HCT116 (cell line): ENCODE data around the gene NET1. TPM values are rescaled to one million over a fixed set of nuclear protein-coding genes. Genes with fewer than 3 reads are reported as not detected.

Experiments used
- ATAC-seq: fragments of 200-7000 bp; cut with Tn5 transposase; 2 replicates; pipeline ENCODE4 v1.9.1; 2020; ENCODE audit warnings: mild to moderate bottlenecking, moderate library complexity
- BruUV-seq: library from RNA; stranded (reverse); fragments of 400-500 nt; replicated peaks from 2 replicates; lab custom pipeline; 2021; lab: Mats Ljungman, UMichigan
- CTCF ChIA-PET: fragments of 300-600 bp; sonication (Branson Sonifier 250); formaldehyde crosslinking; loops from one replicate; lab custom pipeline; 2021; ENCODE audit warnings: antibody characterized with exemption; lab: Charles Lee
- POLR2A ChIA-PET: fragments of 300-600, 350-600 bp; sonication (Branson Sonifier 250); formaldehyde crosslinking; loops from one replicate; lab custom pipeline; 2021; ENCODE audit warnings: antibody characterized with exemption; lab: Charles Lee
- RAD21 ChIA-PET, 2 experiments: fragments of 300-600 bp; sonication (Branson Sonifier 250); formaldehyde crosslinking; loops; one replicate each; lab custom pipeline; 2023; ENCODE audit warnings: low total read pairs in 2 of 2; ENCODE audit not compliant: uncharacterized antibody in 2 of 2, unreplicated experiment in 2 of 2, low non-redundant PET in 1 of 2; lab: Charles Lee
- DNase-seq: peaks from one replicate; pipeline ENCODE4 v3.0.0-alpha.2; 2010; ENCODE audit warnings: low read depth, low spot score
- H2AFZ ChIP-seq: fragments of 200-600 bp; shearing (Covaris generic), sonication (generic); 2 replicates; pipeline ENCODE4 v1.6.1; 2017; ENCODE audit warnings: low read depth, mixed run types, mixed read lengths, antibody characterized with exemption, low read length; ENCODE audit not compliant: poor library complexity, severe bottlenecking
- H3K27ac ChIP-seq: 2 replicates; pipeline ENCODE4 v1.5.1; 2012; ENCODE audit warnings: low read depth, low read length
- H3K27me3 ChIP-seq: fragments of 200-600 bp; sonication (generic); 2 replicates; pipeline ENCODE4 v1.6.1; 2016; ENCODE audit warnings: mixed run types, low read length, mixed read lengths; ENCODE audit not compliant: insufficient read depth
- H3K36me3 ChIP-seq, 2 experiments: fragments of 200-500 bp in 1 of 2; fragments of 200-600 bp in 1 of 2; sonication (Bioruptor generic) in 1 of 2; sonication (generic) in 1 of 2; 2 replicates each; pipeline versions ENCODE4 v1.5.1 to v1.6.1; 2014 to 2016; ENCODE audit warnings: low read length in 2 of 2, inconsistent platforms in 1 of 2, mixed read lengths in 1 of 2, mixed run types in 1 of 2; ENCODE audit not compliant: insufficient read depth in 2 of 2, control insufficient read depth in 1 of 2
- H3K4me1 ChIP-seq, 2 experiments: fragments of 200-600 bp in 1 of 2; sonication (generic) in 1 of 2; 2 replicates each; pipeline versions ENCODE4 v1.5.1 to v1.6.1; 2012 to 2017; ENCODE audit warnings: low read length in 2 of 2, inconsistent platforms in 1 of 2, mild to moderate bottlenecking in 1 of 2, mixed read lengths in 1 of 2, mixed run types in 1 of 2, moderate library complexity in 1 of 2; ENCODE audit not compliant: insufficient read depth in 2 of 2, control insufficient read depth in 1 of 2
- H3K4me2 ChIP-seq: fragments of 200-600 bp; sonication (generic); 2 replicates; pipeline ENCODE4 v1.6.1; 2017; ENCODE audit warnings: mixed run types, low read length, mixed read lengths
- H3K4me3 ChIP-seq, 2 experiments: fragments of 200-600 bp in 1 of 2; sonication (generic) in 1 of 2; replicated peaks in 1 of 2; 2 replicates each; pipeline ENCODE4 v1.5.1; 2011 to 2016; ENCODE audit warnings: low read length in 2 of 2, control low read depth in 1 of 2, low read depth in 1 of 2, mild to moderate bottlenecking in 1 of 2, mixed read lengths in 1 of 2, mixed run types in 1 of 2
- H3K79me2 ChIP-seq: fragments of 200-600 bp; sonication (generic); 2 replicates; pipeline ENCODE4 v1.6.1; 2017; ENCODE audit warnings: mild to moderate bottlenecking, mixed run types, low read length, moderate library complexity, mixed read lengths; ENCODE audit not compliant: insufficient read depth
- H3K9ac ChIP-seq: fragments of 200-600 bp; sonication (generic); 2 replicates; pipeline ENCODE4 v1.6.1; 2016; ENCODE audit warnings: low read length, mixed read lengths
- H3K9me2 ChIP-seq: fragments of 200-600 bp; sonication (generic), shearing (Covaris generic); 2 replicates; pipeline ENCODE4 v1.6.1; 2017; ENCODE audit warnings: mixed run types, mild to moderate bottlenecking, moderate library complexity; ENCODE audit not compliant: insufficient read depth
- H3K9me3 ChIP-seq, 2 experiments: fragments of 200-500 bp in 1 of 2; fragments of 200-600 bp in 1 of 2; sonication (Bioruptor generic) in 1 of 2; sonication (generic) in 1 of 2; 2 replicates each; pipeline ENCODE4 v1.6.1; 2014 to 2017; ENCODE audit warnings: low read length in 2 of 2, mixed read lengths in 2 of 2, inconsistent platforms in 1 of 2, low read depth in 1 of 2, mild to moderate bottlenecking in 1 of 2, mixed run types in 1 of 2, moderate library complexity in 1 of 2; ENCODE audit not compliant: control insufficient read depth in 1 of 2, insufficient read depth in 1 of 2
- H4K20me1 ChIP-seq: fragments of 200-600 bp; sonication (generic), shearing (Covaris generic); 2 replicates; pipeline ENCODE4 v1.6.1; 2017; ENCODE audit warnings: mixed run types, mild to moderate bottlenecking, moderate library complexity; ENCODE audit not compliant: insufficient read depth
- ATF3 ChIP-seq: IDR thresholded peaks from 2 replicates; pipeline ENCODE4 v1.6.1; 2012
- CBX3 ChIP-seq: IDR thresholded peaks from 2 replicates; pipeline ENCODE4 v1.6.1; 2012; ENCODE audit warnings: low read depth
- CEBPB ChIP-seq: IDR thresholded peaks from 2 replicates; pipeline ENCODE4 v1.6.1; 2012; ENCODE audit warnings: low read depth
- JUND ChIP-seq: IDR thresholded peaks from 2 replicates; pipeline ENCODE4 v1.6.1; 2012
- RAD21 ChIP-seq: IDR thresholded peaks from 2 replicates; pipeline ENCODE4 v1.6.1; 2012; ENCODE audit warnings: low read depth, mild to moderate bottlenecking
- SP1 ChIP-seq: IDR thresholded peaks from 2 replicates; pipeline ENCODE4 v1.6.1; 2012; ENCODE audit warnings: low read depth
- YY1 ChIP-seq: IDR thresholded peaks from 2 replicates; pipeline ENCODE4 v1.6.1; 2011; ENCODE audit warnings: low read length, low read depth, moderate library complexity, mild to moderate bottlenecking; ENCODE audit not compliant: insufficient replicate concordance; ENCODE audit errors: extremely low read depth
- ZBTB33 ChIP-seq: IDR thresholded peaks from 2 replicates; pipeline ENCODE4 v1.6.1; 2011; ENCODE audit warnings: mild to moderate bottlenecking, low read length, moderate library complexity; ENCODE audit not compliant: insufficient replicate concordance; ENCODE audit errors: extremely low read depth
- ZNF274 ChIP-seq: fragments of 200-500 bp; sonication (Bioruptor generic); IDR thresholded peaks from 2 replicates; pipeline ENCODE4 v1.6.1; 2014; ENCODE audit warnings: mild to moderate bottlenecking, low read depth, low read length, inconsistent platforms
- intact Hi-C: fragments of 100-400 bp; cut with micrococcal nuclease; formaldehyde crosslinking; loops from 2 replicates; pipeline ENCODE4 v1.10.0; 2022
- total RNA-seq: library from RNA; stranded (reverse); gene quantifications from one replicate; pipeline ENCODE4 v1.2.1, GENCODE V29; 2021; ENCODE audit not compliant: unreplicated experiment
- TF ChIP-seq, protein P1 (sequence below): IDR thresholded peaks from 2 replicates; pipeline ENCODE4 v1.6.1; 2012; ENCODE audit warnings: low read depth
- TF ChIP-seq, protein P2 (sequence below), 3 experiments: fragments of 200-600 bp in 1 of 3; sonication (generic) in 1 of 3; IDR thresholded peaks in 2 of 3; conservative IDR thresholded peaks in 1 of 3; 2 replicates each; pipeline ENCODE4 v1.5.1; 2012 to 2017; ENCODE audit warnings: low read depth in 2 of 3, low read length in 2 of 3, antibody characterized with exemption in 1 of 3, borderline replicate concordance in 1 of 3, control low read depth in 1 of 3, mild to moderate bottlenecking in 1 of 3, mixed read lengths in 1 of 3, mixed run types in 1 of 3, moderate library complexity in 1 of 3; ENCODE audit not compliant: insufficient read depth in 1 of 3

Gene NET1
- total RNA-seq, 1 experiment from 2014 or later = 51.2 TPM

DNA sequence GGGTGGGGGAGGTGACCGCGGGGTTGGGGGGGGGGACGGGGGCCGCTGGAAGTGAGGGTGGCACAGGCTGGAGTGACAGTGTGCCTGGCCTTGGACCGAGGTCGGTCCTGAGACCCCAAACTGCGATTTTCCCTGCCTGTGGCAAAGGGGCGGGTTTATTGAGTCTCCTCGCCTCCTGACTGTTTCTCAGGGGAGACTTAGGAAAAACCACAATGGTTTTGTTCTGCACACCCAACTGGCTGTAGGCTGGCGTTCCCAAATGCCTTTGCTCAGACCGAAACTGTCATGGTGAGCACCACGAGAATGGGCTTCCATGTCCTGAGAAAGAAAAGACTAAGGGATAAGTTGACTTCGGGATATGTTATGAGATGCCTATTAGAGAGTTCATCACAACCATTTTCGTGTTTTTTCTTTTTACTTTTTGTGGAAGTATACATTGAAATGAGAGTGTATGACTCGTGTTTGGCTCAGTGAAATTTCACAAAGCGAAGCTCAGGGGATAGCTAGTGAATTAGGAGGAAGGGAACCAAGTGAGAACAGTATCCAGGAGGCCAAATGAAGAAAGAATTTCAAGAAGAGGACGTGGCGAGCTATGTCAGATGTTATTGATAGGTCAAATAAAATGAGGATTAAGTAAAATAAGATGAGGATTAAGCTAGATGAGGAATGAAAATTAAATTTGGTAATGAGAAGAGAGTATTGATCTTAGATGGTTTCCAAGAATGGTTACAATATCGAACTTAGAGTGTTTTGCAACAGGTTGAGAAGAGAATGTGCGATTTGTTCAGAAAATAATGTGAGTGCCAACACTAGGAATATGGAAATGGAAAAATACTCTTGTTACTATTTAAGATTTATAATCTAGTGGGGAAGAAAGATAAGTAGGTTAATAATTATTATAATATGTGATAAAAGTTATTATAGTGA, 918 bp downstream of the NET1 start:
- Histone ChIP-seq H3K9me2 (no peaks in the 10 kb centered on the region), H3K36me3 (0 out of 4 replicates have a peak, but pooled peaks cover 0 to 7% of the 10 kb centered on the region in 2 experiments), H3K4me2 (peak overlapping the region; percentile 77), H3K79me2 (peaks cover 55% of the 10 kb centered on the region), H3K27ac (peak overlapping the region; percentile 22; the same call in 1 of the 2 replicates), H3K27me3 (no peaks in the 10 kb centered on the region), H3K9me3 (peaks cover under 1 to 4% of the 10 kb centered on the region in 2 experiments; a peak in 2 of 4 replicates), H3K4me3 (peak overlapping the region; percentile 71 to 79), H3K9ac (peak overlapping the region; percentile 80), H3K4me1 (peaks cover 4 to 10% of the 10 kb centered on the region in 2 experiments; a peak in 3 of 4 replicates), H4K20me1 (no peaks in the 10 kb centered on the region), H2AFZ (no peak overlapping the region)
- POLR2A ChIA-PET = no interaction called here
- intact Hi-C loops = no loop called here
- RAD21 ChIA-PET = no interaction called here
- no peak for TF ChIP-seq CEBPB
- TF ChIP-seq JUND = no peak
- TF ChIP-seq, protein P1, sequence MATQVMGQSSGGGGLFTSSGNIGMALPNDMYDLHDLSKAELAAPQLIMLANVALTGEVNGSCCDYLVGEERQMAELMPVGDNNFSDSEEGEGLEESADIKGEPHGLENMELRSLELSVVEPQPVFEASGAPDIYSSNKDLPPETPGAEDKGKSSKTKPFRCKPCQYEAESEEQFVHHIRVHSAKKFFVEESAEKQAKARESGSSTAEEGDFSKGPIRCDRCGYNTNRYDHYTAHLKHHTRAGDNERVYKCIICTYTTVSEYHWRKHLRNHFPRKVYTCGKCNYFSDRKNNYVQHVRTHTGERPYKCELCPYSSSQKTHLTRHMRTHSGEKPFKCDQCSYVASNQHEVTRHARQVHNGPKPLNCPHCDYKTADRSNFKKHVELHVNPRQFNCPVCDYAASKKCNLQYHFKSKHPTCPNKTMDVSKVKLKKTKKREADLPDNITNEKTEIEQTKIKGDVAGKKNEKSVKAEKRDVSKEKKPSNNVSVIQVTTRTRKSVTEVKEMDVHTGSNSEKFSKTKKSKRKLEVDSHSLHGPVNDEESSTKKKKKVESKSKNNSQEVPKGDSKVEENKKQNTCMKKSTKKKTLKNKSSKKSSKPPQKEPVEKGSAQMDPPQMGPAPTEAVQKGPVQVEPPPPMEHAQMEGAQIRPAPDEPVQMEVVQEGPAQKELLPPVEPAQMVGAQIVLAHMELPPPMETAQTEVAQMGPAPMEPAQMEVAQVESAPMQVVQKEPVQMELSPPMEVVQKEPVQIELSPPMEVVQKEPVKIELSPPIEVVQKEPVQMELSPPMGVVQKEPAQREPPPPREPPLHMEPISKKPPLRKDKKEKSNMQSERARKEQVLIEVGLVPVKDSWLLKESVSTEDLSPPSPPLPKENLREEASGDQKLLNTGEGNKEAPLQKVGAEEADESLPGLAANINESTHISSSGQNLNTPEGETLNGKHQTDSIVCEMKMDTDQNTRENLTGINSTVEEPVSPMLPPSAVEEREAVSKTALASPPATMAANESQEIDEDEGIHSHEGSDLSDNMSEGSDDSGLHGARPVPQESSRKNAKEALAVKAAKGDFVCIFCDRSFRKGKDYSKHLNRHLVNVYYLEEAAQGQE = no peak
- TF ChIP-seq ZBTB33 = no peak
- no peak for TF ChIP-seq ATF3
- no peak for TF ChIP-seq CBX3
- TF ChIP-seq RAD21 = no peak
- TF ChIP-seq, protein P2, sequence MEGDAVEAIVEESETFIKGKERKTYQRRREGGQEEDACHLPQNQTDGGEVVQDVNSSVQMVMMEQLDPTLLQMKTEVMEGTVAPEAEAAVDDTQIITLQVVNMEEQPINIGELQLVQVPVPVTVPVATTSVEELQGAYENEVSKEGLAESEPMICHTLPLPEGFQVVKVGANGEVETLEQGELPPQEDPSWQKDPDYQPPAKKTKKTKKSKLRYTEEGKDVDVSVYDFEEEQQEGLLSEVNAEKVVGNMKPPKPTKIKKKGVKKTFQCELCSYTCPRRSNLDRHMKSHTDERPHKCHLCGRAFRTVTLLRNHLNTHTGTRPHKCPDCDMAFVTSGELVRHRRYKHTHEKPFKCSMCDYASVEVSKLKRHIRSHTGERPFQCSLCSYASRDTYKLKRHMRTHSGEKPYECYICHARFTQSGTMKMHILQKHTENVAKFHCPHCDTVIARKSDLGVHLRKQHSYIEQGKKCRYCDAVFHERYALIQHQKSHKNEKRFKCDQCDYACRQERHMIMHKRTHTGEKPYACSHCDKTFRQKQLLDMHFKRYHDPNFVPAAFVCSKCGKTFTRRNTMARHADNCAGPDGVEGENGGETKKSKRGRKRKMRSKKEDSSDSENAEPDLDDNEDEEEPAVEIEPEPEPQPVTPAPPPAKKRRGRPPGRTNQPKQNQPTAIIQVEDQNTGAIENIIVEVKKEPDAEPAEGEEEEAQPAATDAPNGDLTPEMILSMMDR (IDR thresholded peaks at IDR 0.05 in 2 of 3, conservative IDR thresholded peaks at IDR 0.05 in 1 of 3; ENCODE audit: borderline replicate concordance in 1 of 3, insufficient read depth in 1 of 3, low read depth in 2 of 3, low read length in 2 of 3) = no peak
- no peak for TF ChIP-seq YY1
- TF ChIP-seq ZNF274 = no peak
- no peak for TF ChIP-seq SP1
- BruUV-seq = TSS peak; percentile 40
- no peak for DNase-seq
- ATAC-seq = peak; percentile 41
- CTCF ChIA-PET = interaction anchor here (0.7 kb wide), 1 partner anchor 29 kb away, joined by 3 read pairs; no protein-coding TSS in a partner anchor
